DMS 273 (cell line): Measurements from ENCODE around the gene TRIM54.

Experiments
- DNase-seq: peaks from one replicate; lab custom pipeline; 2025; ENCODE audit not compliant: unreplicated experiment; lab: John Stamatoyannopoulos, UW

TRIM54 gene

GRCh38 chr2:27353762-27354596 lies 71.8 kb downstream of the TRIM54 start:
- DNase-seq: no peak

DNA sequence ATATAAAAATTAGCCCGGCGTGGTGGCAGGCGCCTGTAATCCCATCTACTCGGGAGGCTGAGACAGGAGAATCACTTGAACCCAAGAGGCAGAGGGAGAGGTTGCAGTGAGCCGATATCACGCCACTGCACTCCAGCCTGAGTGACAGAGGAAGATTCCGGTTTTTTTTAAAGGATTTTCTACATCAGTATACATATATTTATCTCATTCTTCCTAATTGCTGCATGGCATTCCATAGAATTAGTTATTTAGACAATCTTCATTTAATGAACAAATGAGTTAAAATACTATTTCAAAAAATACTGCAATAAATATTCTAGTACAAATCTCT lies 72.3 kb downstream of the TRIM54 start:
- DNase-seq: no peak

GRCh38 chr2:27356056-27356381 lies 73.8 kb downstream of the TRIM54 start:
- peak; percentile 86 for DNase-seq

DNA sequence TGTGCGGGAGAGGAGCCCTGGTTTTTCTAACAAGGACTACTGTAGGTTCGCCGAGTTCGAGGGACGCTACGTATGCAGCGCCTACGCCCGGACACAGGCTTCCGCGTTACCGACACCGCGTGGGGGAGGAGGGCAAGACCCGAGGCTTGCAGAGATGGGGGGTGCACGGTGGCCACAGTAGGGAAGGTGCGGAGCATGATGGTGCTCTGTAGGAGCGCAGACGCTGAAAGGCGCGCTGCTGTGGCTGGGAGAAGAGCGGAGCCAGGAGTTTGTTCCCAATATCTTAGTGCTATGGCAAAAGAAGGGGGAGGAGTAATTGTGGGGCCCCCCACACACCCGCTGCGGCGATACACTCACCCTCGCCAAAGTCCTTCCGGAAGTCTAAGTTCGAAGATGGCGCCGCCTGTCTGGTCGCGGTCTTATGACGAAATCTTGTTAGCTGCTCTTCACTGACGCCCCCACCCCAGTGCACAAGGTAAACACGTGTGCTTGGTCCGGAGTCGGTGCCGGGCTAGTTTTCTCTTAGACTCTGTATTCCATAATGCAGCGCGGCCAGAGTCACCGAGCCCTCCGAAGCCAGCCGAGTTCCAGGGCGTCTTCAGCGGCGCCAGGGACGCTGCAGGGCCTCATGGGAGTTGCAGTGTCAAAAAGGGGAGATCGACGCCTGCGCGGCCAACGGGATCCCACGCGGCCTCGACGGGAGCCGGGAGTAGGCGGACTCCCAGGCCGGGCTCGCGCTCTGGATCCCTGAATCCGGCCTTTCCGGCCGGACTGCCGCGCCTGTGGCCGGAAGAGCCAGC lies 74.4 kb downstream of the TRIM54 start, which contains the start of gene GTF3C2:
Gene GTF3C2 (minus strand): TSS at position 383 of the 800 bp plus-strand sequence. CDS start 13,210 bp downstream, outside the sequence.
- peak; percentile 99 for DNase-seq
